ENCODE measurements around the gene B4GALT3. TPM values are rescaled to one million over a fixed set of nuclear protein-coding genes. Genes with fewer than 3 reads are reported as not detected.

The B4GALT3 gene
- total and polyA plus RNA-seq, 2 of the 8 experiments (the other 6 are each of a cell fraction or from before 2014, with no cell fraction given) = 42.3 to 43.0 TPM

GRCh38 chr1:161162052-161162451 is 15.3 kb downstream of the B4GALT3 start (continued):
- TF ChIP-seq RBBP5 (IDR thresholded peaks at IDR 0.05; ENCODE audit: borderline replicate concordance, low read depth, low read length) = no peak
- TF ChIP-seq CTBP2 (IDR thresholded peaks at IDR 0.05; ENCODE audit: borderline replicate concordance, insufficient read depth, insufficient read length, low read length) = no peak
- TF ChIP-seq ASH2L (IDR thresholded peaks at IDR 0.05; ENCODE audit: low read length) = no peak
- no peak for TF ChIP-seq PHF8 (conservative IDR thresholded peaks at IDR 0.05; ENCODE audit: low read depth, low read length)
- TF ChIP-seq CBX5 (IDR thresholded peaks at IDR 0.05; ENCODE audit: low read depth, low read length) = no peak
- TF ChIP-seq RFX5 (IDR thresholded peaks at IDR 0.05; ENCODE audit: borderline replicate concordance, low read depth, low read length) = no peak

Measured in H1 (cell line).